Measurements from ENCODE around the gene EMC8. TPM values are rescaled to one million over a fixed set of nuclear protein-coding genes. Genes with fewer than 3 reads are reported as not detected.
A peak's percentile ranks its signal among the peaks of the same experiment; 100 is the strongest.

Gene EMC8
- total RNA-seq, 1 experiment from 2014 or later = 24.2 TPM

GRCh38 chr16:85843471-85844168 is 44.3 kb upstream of the EMC8 start:
- Histone ChIP-seq H3K4me1 (ENCODE audit: low read length) (peaks cover 5% of the 10 kb centered on the region; the same call in 1 of the 2 replicates), H3K9me2 (replicated peaks; ENCODE audit: insufficient read depth, low read length) (no peaks in the 10 kb centered on the region), H4K20me1 (ENCODE audit: insufficient read depth, low read depth, low read length) (no peaks in the 10 kb centered on the region), H3K4me3 (ENCODE audit: low read length) (no peak overlapping the region), H3K9me3 (ENCODE audit: low read length) (no peaks in the 10 kb centered on the region), H3K36me3 (ENCODE audit: insufficient read depth, low read length) (no peaks in the 10 kb centered on the region), H3K9ac (ENCODE audit: low read length) (no peak overlapping the region), H2AFZ (ENCODE audit: low read length) (no peak overlapping the region), H3K4me2 (ENCODE audit: low read depth, low read length, poor library complexity, severe bottlenecking) (no peak overlapping the region), H3K79me2 (ENCODE audit: low read length) (no peaks in the 10 kb centered on the region), H3K27ac (ENCODE audit: low read length) (no peak overlapping the region), H3K27me3 (ENCODE audit: low read length) (no peaks in the 10 kb centered on the region)
- DNase-seq = no peak

DNA sequence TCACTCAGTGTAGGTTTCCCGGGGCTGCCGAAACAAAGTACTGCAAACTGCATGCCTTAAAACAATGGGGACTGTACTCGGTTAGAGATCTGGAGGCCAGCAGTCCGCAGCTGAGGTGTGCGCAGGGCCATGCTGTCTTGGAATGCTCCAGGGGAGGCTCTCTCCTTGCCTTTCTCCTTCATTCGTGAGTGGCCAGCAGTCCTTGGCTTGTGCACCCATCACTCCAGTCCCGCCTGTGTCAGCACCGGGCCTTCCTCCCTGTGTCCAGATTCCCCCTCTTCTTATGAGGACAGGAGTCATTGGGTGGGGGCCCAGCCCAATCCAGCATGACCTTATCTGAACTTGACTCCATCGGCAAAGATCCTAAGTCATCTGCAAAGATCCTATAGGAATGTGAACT is 43.5 kb upstream of the EMC8 start:
- Histone ChIP-seq H4K20me1 (ENCODE audit: insufficient read depth, low read depth, low read length) (no peaks in the 10 kb centered on the region), H3K9me2 (replicated peaks; ENCODE audit: insufficient read depth, low read length) (no peaks in the 10 kb centered on the region)

DNA sequence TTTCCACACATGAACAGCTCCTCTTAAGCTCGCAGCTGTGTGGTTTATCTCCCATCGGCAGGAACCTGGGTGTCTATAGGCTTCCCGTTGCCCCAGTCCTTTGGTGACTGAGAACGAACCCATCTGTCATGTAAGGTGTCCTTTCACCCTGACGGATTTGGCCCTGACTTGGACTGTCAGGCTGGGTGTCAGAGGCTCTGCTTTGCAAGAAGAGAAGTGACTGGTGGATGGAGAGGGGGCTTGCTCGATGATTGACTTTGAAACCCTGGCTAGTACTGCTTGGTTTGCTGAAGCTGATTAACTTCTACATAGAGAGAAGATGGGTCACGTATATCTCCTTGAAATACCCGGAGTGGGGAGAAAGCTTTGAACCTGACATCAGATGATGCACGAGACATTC is 43.1 kb upstream of the EMC8 start:
- no peaks in the 10 kb centered on the region for H3K9me2 ChIP-seq (replicated peaks; ENCODE audit: insufficient read depth, low read length)
- no peak for DNase-seq
- peaks cover 5% of the 10 kb centered on the region; the same call in 1 of the 2 replicates for H3K4me1 ChIP-seq (ENCODE audit: low read length)
- no peak overlapping the region for H3K4me2 ChIP-seq (ENCODE audit: low read depth, low read length, poor library complexity, severe bottlenecking)
- no peak overlapping the region for H3K4me3 ChIP-seq (ENCODE audit: low read length)
- H3K9ac ChIP-seq (ENCODE audit: low read length) = no peak overlapping the region
- H3K27me3 ChIP-seq (ENCODE audit: low read length) = no peaks in the 10 kb centered on the region
- no peaks in the 10 kb centered on the region for H3K9me3 ChIP-seq (ENCODE audit: low read length)
- no peaks in the 10 kb centered on the region for H3K36me3 ChIP-seq (ENCODE audit: insufficient read depth, low read length)
- no peak overlapping the region for H3K27ac ChIP-seq (ENCODE audit: low read length)
- no peak overlapping the region for H2AFZ ChIP-seq (ENCODE audit: low read length)
- no peaks in the 10 kb centered on the region for H4K20me1 ChIP-seq (ENCODE audit: insufficient read depth, low read depth, low read length)
- no peaks in the 10 kb centered on the region for H3K79me2 ChIP-seq (ENCODE audit: low read length)

More for the DNA sequence above, 43.5 kb upstream of the EMC8 start:
- Histone ChIP-seq H3K79me2 (ENCODE audit: low read length) (no peaks in the 10 kb centered on the region), H3K4me3 (ENCODE audit: low read length) (no peak overlapping the region), H3K36me3 (ENCODE audit: insufficient read depth, low read length) (no peaks in the 10 kb centered on the region), H3K9ac (ENCODE audit: low read length) (no peak overlapping the region), H3K27ac (ENCODE audit: low read length) (no peak overlapping the region), H2AFZ (ENCODE audit: low read length) (no peak overlapping the region), H3K27me3 (ENCODE audit: low read length) (no peaks in the 10 kb centered on the region), H3K9me3 (ENCODE audit: low read length) (no peaks in the 10 kb centered on the region), H3K4me2 (ENCODE audit: low read depth, low read length, poor library complexity, severe bottlenecking) (no peak overlapping the region), H3K4me1 (ENCODE audit: low read length) (peaks cover 5% of the 10 kb centered on the region; the same call in 1 of the 2 replicates)
- no peak for DNase-seq

DNA sequence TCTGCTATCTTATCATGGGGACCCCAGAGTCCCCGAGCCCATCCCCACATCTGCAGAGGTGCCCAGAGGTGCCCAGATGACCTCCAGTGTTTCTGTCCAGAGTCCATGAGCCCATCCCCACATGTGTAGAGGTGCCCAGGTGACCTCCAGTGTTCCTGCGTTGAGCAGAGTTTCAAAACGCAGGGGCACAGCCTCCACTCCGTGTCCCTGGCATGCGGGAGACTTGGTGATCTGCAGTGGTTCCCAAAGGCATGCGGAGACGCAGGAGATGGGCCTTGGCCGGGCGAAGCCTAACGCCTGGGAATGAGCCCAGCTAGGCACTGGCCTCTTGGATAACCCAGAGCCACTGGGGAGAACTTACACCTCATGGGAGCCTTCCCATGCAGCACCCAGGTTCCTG is 41.5 kb upstream of the EMC8 start:
- Histone ChIP-seq H2AFZ (ENCODE audit: low read length) (no peak overlapping the region), H4K20me1 (ENCODE audit: insufficient read depth, low read depth, low read length) (no peaks in the 10 kb centered on the region), H3K79me2 (ENCODE audit: low read length) (no peaks in the 10 kb centered on the region), H3K9ac (ENCODE audit: low read length) (no peak overlapping the region), H3K4me1 (ENCODE audit: low read length) (peaks cover 11% of the 10 kb centered on the region), H3K36me3 (ENCODE audit: insufficient read depth, low read length) (no peaks in the 10 kb centered on the region), H3K4me2 (ENCODE audit: low read depth, low read length, poor library complexity, severe bottlenecking) (no peak overlapping the region), H3K27me3 (ENCODE audit: low read length) (no peaks in the 10 kb centered on the region), H3K4me3 (ENCODE audit: low read length) (no peak overlapping the region), H3K9me2 (replicated peaks; ENCODE audit: insufficient read depth, low read length) (no peaks in the 10 kb centered on the region), H3K9me3 (ENCODE audit: low read length) (no peaks in the 10 kb centered on the region), H3K27ac (ENCODE audit: low read length) (no peak overlapping the region)
- no peak for DNase-seq

GRCh38 chr16:85840395-85840794 is 41.1 kb upstream of the EMC8 start:
- H4K20me1 ChIP-seq (ENCODE audit: insufficient read depth, low read depth, low read length) = no peaks in the 10 kb centered on the region
- no peak overlapping the region for H3K4me2 ChIP-seq (ENCODE audit: low read depth, low read length, poor library complexity, severe bottlenecking)
- H3K9ac ChIP-seq (ENCODE audit: low read length) = no peak overlapping the region
- DNase-seq = no peak
- no peak overlapping the region for H3K4me3 ChIP-seq (ENCODE audit: low read length)
- H3K79me2 ChIP-seq (ENCODE audit: low read length) = no peaks in the 10 kb centered on the region
- no peaks in the 10 kb centered on the region for H3K9me3 ChIP-seq (ENCODE audit: low read length)
- H3K4me1 ChIP-seq (ENCODE audit: low read length) = peaks cover 12% of the 10 kb centered on the region
- H3K27me3 ChIP-seq (ENCODE audit: low read length) = no peaks in the 10 kb centered on the region
- H2AFZ ChIP-seq (ENCODE audit: low read length) = no peak overlapping the region
- no peak overlapping the region for H3K27ac ChIP-seq (ENCODE audit: low read length)
- no peaks in the 10 kb centered on the region for H3K9me2 ChIP-seq (replicated peaks; ENCODE audit: insufficient read depth, low read length)
- no peaks in the 10 kb centered on the region for H3K36me3 ChIP-seq (ENCODE audit: insufficient read depth, low read length)

- no peak for DNase-seq
- no peaks in the 10 kb centered on the region for H3K79me2 ChIP-seq (ENCODE audit: low read length)
- no peaks in the 10 kb centered on the region for H3K9me2 ChIP-seq (replicated peaks; ENCODE audit: insufficient read depth, low read length)
- H4K20me1 ChIP-seq (ENCODE audit: insufficient read depth, low read depth, low read length) = no peaks in the 10 kb centered on the region
- no peak overlapping the region for H3K9ac ChIP-seq (ENCODE audit: low read length)
- H3K4me3 ChIP-seq (ENCODE audit: low read length) = no peak overlapping the region
- H3K36me3 ChIP-seq (ENCODE audit: insufficient read depth, low read length) = no peaks in the 10 kb centered on the region
- no peaks in the 10 kb centered on the region for H3K27me3 ChIP-seq (ENCODE audit: low read length)
- H3K27ac ChIP-seq (ENCODE audit: low read length) = no peak overlapping the region
- H3K4me1 ChIP-seq (ENCODE audit: low read length) = peaks cover 12% of the 10 kb centered on the region
- H2AFZ ChIP-seq (ENCODE audit: low read length) = no peak overlapping the region
- no peak overlapping the region for H3K4me2 ChIP-seq (ENCODE audit: low read depth, low read length, poor library complexity, severe bottlenecking)
- no peaks in the 10 kb centered on the region for H3K9me3 ChIP-seq (ENCODE audit: low read length)
Measured at GRCh38 chr16:85839681-85840240, 40.4 kb upstream of the EMC8 start.

DNA sequence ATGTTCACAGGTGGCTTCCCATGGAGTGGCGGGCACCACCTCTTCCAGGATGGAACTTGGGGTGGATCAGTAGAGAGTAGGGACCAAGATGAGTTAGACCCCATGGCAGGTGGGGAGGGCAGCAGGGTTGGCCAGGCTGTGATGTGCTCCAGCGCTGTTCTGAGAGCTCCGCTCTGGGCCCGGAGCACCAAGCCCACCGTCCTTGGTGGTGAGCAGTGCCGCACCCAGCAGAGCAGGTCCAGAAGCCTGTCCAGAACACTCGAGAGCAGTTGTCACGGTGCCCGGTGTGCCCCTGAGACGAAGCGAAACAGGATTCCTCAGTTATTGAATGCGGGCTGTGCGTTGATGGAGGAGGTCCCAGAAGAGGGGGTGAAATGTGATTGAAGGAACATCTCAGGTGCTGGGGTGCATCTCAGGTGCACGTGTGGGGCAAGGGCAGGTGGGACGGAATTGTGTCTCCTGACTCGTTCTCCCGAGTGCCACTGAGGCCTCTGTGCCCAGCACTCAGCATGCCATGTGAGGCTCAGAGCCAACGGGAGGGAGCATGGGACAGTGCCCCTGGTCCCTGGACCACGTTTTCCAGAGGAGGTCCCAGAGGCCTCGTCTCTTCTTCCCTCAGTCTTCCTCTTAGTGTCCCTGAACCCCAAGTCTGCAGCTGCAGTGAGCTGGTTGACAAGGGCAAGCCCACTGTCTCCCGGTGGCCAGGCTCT is 39.7 kb upstream of the EMC8 start:
- H3K27me3 ChIP-seq (ENCODE audit: low read length) = no peaks in the 10 kb centered on the region
- no peak overlapping the region for H3K4me2 ChIP-seq (ENCODE audit: low read depth, low read length, poor library complexity, severe bottlenecking)
- no peak overlapping the region for H3K9ac ChIP-seq (ENCODE audit: low read length)

DNA sequence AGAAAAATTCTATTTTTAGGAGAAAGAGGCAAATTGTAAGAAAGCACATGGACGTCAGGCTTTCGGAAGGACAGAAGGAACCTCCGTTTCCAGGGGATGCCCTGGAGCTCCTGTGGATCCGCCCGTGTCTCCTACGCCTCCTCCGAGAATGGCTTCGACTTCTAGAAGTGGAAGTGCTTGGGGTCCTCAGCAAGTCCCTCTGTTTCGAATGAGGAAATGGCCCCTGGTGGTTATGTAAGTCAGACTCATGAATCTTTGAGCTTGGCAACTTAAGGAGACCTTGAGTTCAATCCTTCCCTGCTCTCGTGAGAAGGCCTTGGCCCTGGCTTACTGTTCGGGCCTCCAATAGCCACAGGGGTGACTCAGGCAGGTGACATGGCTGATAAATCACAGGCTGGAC is 39.0 kb upstream of the EMC8 start:
- Histone ChIP-seq H3K4me3 (ENCODE audit: low read length) (no peak overlapping the region), H3K9me2 (replicated peaks; ENCODE audit: insufficient read depth, low read length) (no peaks in the 10 kb centered on the region), H3K9me3 (ENCODE audit: low read length) (no peaks in the 10 kb centered on the region), H3K36me3 (ENCODE audit: insufficient read depth, low read length) (no peaks in the 10 kb centered on the region), H3K27me3 (ENCODE audit: low read length) (no peaks in the 10 kb centered on the region), H3K4me2 (ENCODE audit: low read depth, low read length, poor library complexity, severe bottlenecking) (no peak overlapping the region), H3K9ac (ENCODE audit: low read length) (no peak overlapping the region), H3K4me1 (ENCODE audit: low read length) (peaks cover 16% of the 10 kb centered on the region), H4K20me1 (ENCODE audit: insufficient read depth, low read depth, low read length) (no peaks in the 10 kb centered on the region), H2AFZ (ENCODE audit: low read length) (no peak overlapping the region), H3K27ac (ENCODE audit: low read length) (no peak overlapping the region), H3K79me2 (ENCODE audit: low read length) (no peaks in the 10 kb centered on the region)
- DNase-seq = peak; percentile 63

More for the DNA sequence above, 39.7 kb upstream of the EMC8 start:
- Histone ChIP-seq H3K4me1 (ENCODE audit: low read length) (peaks cover 12% of the 10 kb centered on the region), H3K9me3 (ENCODE audit: low read length) (no peaks in the 10 kb centered on the region), H2AFZ (ENCODE audit: low read length) (no peak overlapping the region), H4K20me1 (ENCODE audit: insufficient read depth, low read depth, low read length) (no peaks in the 10 kb centered on the region), H3K27ac (ENCODE audit: low read length) (no peak overlapping the region), H3K9me2 (replicated peaks; ENCODE audit: insufficient read depth, low read length) (no peaks in the 10 kb centered on the region), H3K36me3 (ENCODE audit: insufficient read depth, low read length) (no peaks in the 10 kb centered on the region), H3K4me3 (ENCODE audit: low read length) (no peak overlapping the region), H3K79me2 (ENCODE audit: low read length) (no peaks in the 10 kb centered on the region)
- DNase-seq = no peak

All from Karpas-422 (cell line).